Panc1 (cell line): ENCODE measurements around the gene SUCLG2. TPM values are rescaled to one million over a fixed set of nuclear protein-coding genes. Genes with fewer than 3 reads are reported as not detected.

Experiments used
- ATAC-seq: fragments of 200-7000 bp; cut with Tn5 transposase; 2 replicates; pipeline ENCODE4 v1.9.1; 2020; ENCODE audit warnings: mild to moderate bottlenecking, moderate library complexity
- BruUV-seq: library from RNA; stranded (reverse); fragments of 400-500 nt; replicated peaks from 2 replicates; lab custom pipeline; 2021; lab: Mats Ljungman, UMichigan
- CTCF ChIA-PET: fragments of 300-600 bp; sonication (Branson Sonifier 250); formaldehyde crosslinking; loops from one replicate; lab custom pipeline; 2022; ENCODE audit warnings: antibody characterized with exemption; lab: Charles Lee
- POLR2A ChIA-PET: fragments of 300-600 bp; sonication (Branson Sonifier 250); formaldehyde crosslinking; loops from one replicate; lab custom pipeline; 2022; ENCODE audit warnings: antibody characterized with exemption; lab: Charles Lee
- DNase-seq: peaks from one replicate; pipeline ENCODE4 v3.0.0-alpha.2; 2010; ENCODE audit warnings: low read depth, low spot score
- H3K27ac ChIP-seq: 2 replicates; pipeline ENCODE4 v1.5.1; 2011; ENCODE audit warnings: mild to moderate bottlenecking, low read length, inconsistent platforms
- H3K27me3 ChIP-seq: fragments of 200-500 bp; sonication (Bioruptor generic); 2 replicates; pipeline ENCODE4 v1.6.0; 2014; ENCODE audit warnings: low read length, inconsistent platforms; ENCODE audit not compliant: control insufficient read depth, insufficient read depth
- H3K36me3 ChIP-seq: fragments of 200-500 bp; sonication (Bioruptor generic); 2 replicates; pipeline ENCODE4 v1.5.1; 2014; ENCODE audit warnings: inconsistent platforms, mild to moderate bottlenecking, low read length, moderate library complexity; ENCODE audit not compliant: control insufficient read depth, insufficient read depth
- H3K4me1 ChIP-seq: 2 replicates; pipeline ENCODE4 v1.5.1; 2011; ENCODE audit warnings: inconsistent platforms, mild to moderate bottlenecking, low read length, moderate library complexity; ENCODE audit not compliant: control insufficient read depth, insufficient read depth
- H3K4me3 ChIP-seq, 2 experiments: 2 replicates each; pipeline ENCODE4 v1.5.1; 2011 to 2012; ENCODE audit warnings: low read depth in 2 of 2, low read length in 2 of 2, mild to moderate bottlenecking in 2 of 2, inconsistent platforms in 1 of 2, moderate library complexity in 1 of 2
- H3K9me3 ChIP-seq: fragments of 200-500 bp; sonication (Bioruptor generic); 2 replicates; pipeline ENCODE4 v1.5.1; 2014; ENCODE audit warnings: low read depth, mild to moderate bottlenecking, inconsistent platforms, low read length, moderate library complexity; ENCODE audit not compliant: control insufficient read depth, insufficient read depth
- POLR2AphosphoS5 ChIP-seq: IDR thresholded peaks from 2 replicates; pipeline ENCODE4 v1.6.1; 2012; ENCODE audit warnings: mild to moderate bottlenecking, low read depth, low read length, moderate library complexity
- SIN3A ChIP-seq: IDR thresholded peaks from 2 replicates; pipeline ENCODE4 v1.6.1; 2012; ENCODE audit warnings: low read depth, mild to moderate bottlenecking, low read length, moderate library complexity, borderline replicate concordance; ENCODE audit not compliant: insufficient read depth
- TCF7L2 ChIP-seq: IDR thresholded peaks from 2 replicates; pipeline ENCODE4 v1.6.1; 2011; ENCODE audit warnings: mild to moderate bottlenecking, low read depth, low read length, inconsistent platforms
- in situ Hi-C: cut with HindIII; loops from 2 replicates; pipeline ENCODE4 v1.10.0; 2016; ENCODE audit warnings: low sequenced_read_pairs, low pct_unique_long_range_greater_than_20kb
- intact Hi-C: fragments of 100-400 bp; cut with micrococcal nuclease; formaldehyde crosslinking; loops from one replicate; pipeline ENCODE4 v1.10.0; 2022; ENCODE audit not compliant: unreplicated experiment
- total RNA-seq: library from RNA; stranded (reverse); gene quantifications from one replicate; pipeline ENCODE4 v1.2.1, GENCODE V29; 2021; ENCODE audit not compliant: unreplicated experiment
- TF ChIP-seq, protein P1 (sequence below), 2 experiments: IDR thresholded peaks; 2 replicates each; pipeline ENCODE4 v1.6.1; 2011 to 2012; ENCODE audit warnings: low read depth in 2 of 2, control low read depth in 1 of 2, low read length in 1 of 2, mild to moderate bottlenecking in 1 of 2, moderate library complexity in 1 of 2; ENCODE audit not compliant: insufficient read depth in 1 of 2
- TF ChIP-seq, protein P2 (sequence below): fragments of 450-650 bp; IDR thresholded peaks from 2 replicates; pipeline ENCODE4 v1.5.1; 2017; ENCODE audit warnings: mild to moderate bottlenecking

Gene SUCLG2
- total RNA-seq, 1 experiment from 2014 or later: 28.3 TPM

DNA sequence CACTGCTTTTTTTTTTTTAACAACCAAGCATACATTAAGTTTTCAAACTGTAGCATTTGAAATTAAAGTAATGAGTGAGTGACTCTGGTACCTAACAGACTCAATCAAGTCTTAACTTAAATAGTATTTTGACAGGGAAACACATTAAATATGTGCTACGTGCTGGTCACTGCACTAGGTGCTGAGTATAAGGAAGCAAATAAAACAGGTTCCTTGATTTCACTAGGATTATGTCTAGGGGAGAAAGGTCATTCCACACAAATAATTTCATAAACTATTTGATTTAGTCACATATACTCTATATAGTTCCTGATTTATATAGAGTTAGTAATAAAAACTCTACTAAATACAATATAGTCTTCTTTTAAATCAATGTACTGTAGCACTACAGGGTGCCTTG is 89.4 kb downstream of the SUCLG2 start:
- CTCF ChIA-PET: no interaction called here
- ATAC-seq: no peak
- intact Hi-C loops: no loop called here

DNA sequence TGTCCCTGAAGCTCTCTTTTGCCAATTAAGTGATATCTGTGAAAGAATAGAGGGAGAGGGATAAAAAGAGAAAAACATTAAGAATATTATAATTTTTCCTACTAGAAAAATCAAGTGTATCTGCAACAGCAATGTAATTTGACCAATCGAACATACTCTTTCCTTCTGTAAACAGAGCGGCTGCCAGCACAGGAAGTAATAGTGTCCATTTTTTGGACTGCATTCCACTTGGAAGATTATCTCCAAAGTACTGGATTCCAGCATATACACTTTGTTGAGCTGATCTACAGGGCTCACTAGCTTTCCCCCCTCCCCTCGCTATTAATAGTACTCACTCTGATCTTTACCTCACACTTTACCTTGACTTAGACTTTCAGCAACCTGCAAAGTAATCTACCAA is 90.4 kb downstream of the SUCLG2 start:
- H3K27ac ChIP-seq: no peak overlapping the region
- no peak overlapping the region for H3K4me3 ChIP-seq
- no peaks in the 10 kb centered on the region for H3K9me3 ChIP-seq
- DNase-seq: no peak
- H3K4me1 ChIP-seq: no peaks in the 10 kb centered on the region
- POLR2A ChIA-PET: no interaction called here
- TF ChIP-seq, protein P1, sequence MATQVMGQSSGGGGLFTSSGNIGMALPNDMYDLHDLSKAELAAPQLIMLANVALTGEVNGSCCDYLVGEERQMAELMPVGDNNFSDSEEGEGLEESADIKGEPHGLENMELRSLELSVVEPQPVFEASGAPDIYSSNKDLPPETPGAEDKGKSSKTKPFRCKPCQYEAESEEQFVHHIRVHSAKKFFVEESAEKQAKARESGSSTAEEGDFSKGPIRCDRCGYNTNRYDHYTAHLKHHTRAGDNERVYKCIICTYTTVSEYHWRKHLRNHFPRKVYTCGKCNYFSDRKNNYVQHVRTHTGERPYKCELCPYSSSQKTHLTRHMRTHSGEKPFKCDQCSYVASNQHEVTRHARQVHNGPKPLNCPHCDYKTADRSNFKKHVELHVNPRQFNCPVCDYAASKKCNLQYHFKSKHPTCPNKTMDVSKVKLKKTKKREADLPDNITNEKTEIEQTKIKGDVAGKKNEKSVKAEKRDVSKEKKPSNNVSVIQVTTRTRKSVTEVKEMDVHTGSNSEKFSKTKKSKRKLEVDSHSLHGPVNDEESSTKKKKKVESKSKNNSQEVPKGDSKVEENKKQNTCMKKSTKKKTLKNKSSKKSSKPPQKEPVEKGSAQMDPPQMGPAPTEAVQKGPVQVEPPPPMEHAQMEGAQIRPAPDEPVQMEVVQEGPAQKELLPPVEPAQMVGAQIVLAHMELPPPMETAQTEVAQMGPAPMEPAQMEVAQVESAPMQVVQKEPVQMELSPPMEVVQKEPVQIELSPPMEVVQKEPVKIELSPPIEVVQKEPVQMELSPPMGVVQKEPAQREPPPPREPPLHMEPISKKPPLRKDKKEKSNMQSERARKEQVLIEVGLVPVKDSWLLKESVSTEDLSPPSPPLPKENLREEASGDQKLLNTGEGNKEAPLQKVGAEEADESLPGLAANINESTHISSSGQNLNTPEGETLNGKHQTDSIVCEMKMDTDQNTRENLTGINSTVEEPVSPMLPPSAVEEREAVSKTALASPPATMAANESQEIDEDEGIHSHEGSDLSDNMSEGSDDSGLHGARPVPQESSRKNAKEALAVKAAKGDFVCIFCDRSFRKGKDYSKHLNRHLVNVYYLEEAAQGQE (IDR thresholded peaks at IDR 0.05; ENCODE audit: insufficient read depth in 1 of 2, low read depth in 2 of 2, low read length in 1 of 2): no peak
- TF ChIP-seq, protein P2, sequence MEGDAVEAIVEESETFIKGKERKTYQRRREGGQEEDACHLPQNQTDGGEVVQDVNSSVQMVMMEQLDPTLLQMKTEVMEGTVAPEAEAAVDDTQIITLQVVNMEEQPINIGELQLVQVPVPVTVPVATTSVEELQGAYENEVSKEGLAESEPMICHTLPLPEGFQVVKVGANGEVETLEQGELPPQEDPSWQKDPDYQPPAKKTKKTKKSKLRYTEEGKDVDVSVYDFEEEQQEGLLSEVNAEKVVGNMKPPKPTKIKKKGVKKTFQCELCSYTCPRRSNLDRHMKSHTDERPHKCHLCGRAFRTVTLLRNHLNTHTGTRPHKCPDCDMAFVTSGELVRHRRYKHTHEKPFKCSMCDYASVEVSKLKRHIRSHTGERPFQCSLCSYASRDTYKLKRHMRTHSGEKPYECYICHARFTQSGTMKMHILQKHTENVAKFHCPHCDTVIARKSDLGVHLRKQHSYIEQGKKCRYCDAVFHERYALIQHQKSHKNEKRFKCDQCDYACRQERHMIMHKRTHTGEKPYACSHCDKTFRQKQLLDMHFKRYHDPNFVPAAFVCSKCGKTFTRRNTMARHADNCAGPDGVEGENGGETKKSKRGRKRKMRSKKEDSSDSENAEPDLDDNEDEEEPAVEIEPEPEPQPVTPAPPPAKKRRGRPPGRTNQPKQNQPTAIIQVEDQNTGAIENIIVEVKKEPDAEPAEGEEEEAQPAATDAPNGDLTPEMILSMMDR: no peak
- TF ChIP-seq TCF7L2: no peak
- TF ChIP-seq SIN3A: no peak
- TF ChIP-seq POLR2AphosphoS5: no peak
- in situ Hi-C loops: no loop called here
- ATAC-seq: no peak
- BruUV-seq: no TSS peak
- no peaks in the 10 kb centered on the region for H3K27me3 ChIP-seq
- CTCF ChIA-PET: no interaction called here
- intact Hi-C loops: no loop called here
- no peaks in the 10 kb centered on the region for H3K36me3 ChIP-seq

More for the DNA sequence above, 89.4 kb downstream of the SUCLG2 start:
- Histone ChIP-seq H3K27me3 (no peaks in the 10 kb centered on the region), H3K36me3 (no peaks in the 10 kb centered on the region), H3K4me1 (no peaks in the 10 kb centered on the region), H3K9me3 (no peaks in the 10 kb centered on the region), H3K4me3 (no peak overlapping the region), H3K27ac (no peak overlapping the region)
- no peak for DNase-seq
- no TSS peak for BruUV-seq
- in situ Hi-C loops: no loop called here
- POLR2A ChIA-PET: no interaction called here
- TF ChIP-seq, protein P1 (IDR thresholded peaks at IDR 0.05; ENCODE audit: insufficient read depth in 1 of 2, low read depth in 2 of 2, low read length in 1 of 2): no peak
- TF ChIP-seq TCF7L2 (no peak), POLR2AphosphoS5 (no peak), SIN3A (no peak)
- TF ChIP-seq, protein P2: no peak
